Measurements from ENCODE around the gene AHRR.
A peak's percentile ranks its signal among the peaks of the same experiment; 100 is the strongest.

AHRR gene

DNA sequence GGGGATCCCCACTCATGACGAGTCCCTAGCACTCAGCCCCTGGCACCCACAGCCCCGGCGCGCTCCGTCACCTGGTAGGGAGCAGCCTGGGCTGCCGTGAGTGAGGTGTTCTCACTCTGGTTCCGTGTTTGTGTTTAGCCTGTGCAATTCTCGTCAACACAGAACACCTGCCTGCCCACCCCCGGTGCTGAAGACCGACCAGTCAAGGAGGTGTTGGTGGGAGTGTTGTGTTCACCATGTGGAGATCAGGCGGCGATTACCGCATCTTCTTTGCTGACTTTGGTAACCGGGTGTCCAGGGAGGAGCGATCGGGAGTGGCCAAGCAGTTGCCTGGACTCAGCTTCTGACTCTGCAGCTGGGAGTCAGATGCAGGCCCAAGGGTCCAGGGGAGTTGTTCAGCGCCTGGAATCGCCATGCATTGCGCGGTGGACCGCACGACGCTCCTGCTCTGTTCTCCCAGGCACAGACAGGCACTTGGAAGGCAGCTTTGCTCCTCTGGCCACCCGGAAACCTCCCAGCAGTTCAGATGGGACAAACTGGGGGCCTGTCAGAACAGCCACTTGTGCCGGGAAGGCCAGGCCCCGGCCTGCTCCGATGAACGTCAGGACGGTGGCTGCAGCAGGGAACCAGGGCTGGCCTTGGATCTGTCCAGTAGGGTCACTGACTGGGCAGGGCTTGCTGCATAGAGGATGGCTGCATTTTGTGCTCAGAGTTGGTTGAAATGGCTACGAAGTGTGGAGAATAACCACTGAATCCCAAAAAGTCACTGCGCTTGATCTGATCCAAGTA lies 149.6 kb downstream of the AHRR start:
- Histone ChIP-seq H2AFZ (ENCODE audit: low read length) (no peak overlapping the region), H3K9me2 (ENCODE audit: low read depth, low read length) (no peaks in the 10 kb centered on the region), H3K4me1 (ENCODE audit: insufficient read depth, low read length, severe bottlenecking) (peaks cover 39% of the 10 kb centered on the region), H3K27ac (ENCODE audit: low read depth, low read length, poor library complexity, severe bottlenecking) (no peak overlapping the region), H3K27me3 (ENCODE audit: insufficient read depth, low read length) (peaks cover 8% of the 10 kb centered on the region; the same call in 1 of the 2 replicates), H3K79me2 (ENCODE audit: insufficient read depth, low read length) (0 out of 2 replicates have a peak, but pooled peaks cover 4% of the 10 kb centered on the region), H4K20me1 (ENCODE audit: insufficient read depth, low read length) (no peaks in the 10 kb centered on the region), H3K9ac (ENCODE audit: low read length) (peak overlapping the region; percentile 100; the same call in 1 of the 2 replicates), H3K9me3 (ENCODE audit: low read length) (no peaks in the 10 kb centered on the region), H3K4me3 (ENCODE audit: low read depth, low read length, poor library complexity, severe bottlenecking) (peak overlapping the region; percentile 78), H3K36me3 (ENCODE audit: insufficient read depth, low read length) (peaks cover 23% of the 10 kb centered on the region), H3K4me2 (ENCODE audit: low read length) (peak overlapping the region; percentile 88), H3F3A (ENCODE audit: insufficient read depth, low read length) (no peaks in the 10 kb centered on the region)
- no peak for TF ChIP-seq EZH2 (IDR thresholded peaks at IDR 0.05; ENCODE audit: borderline replicate concordance, low read length)
- TF ChIP-seq, protein P1, sequence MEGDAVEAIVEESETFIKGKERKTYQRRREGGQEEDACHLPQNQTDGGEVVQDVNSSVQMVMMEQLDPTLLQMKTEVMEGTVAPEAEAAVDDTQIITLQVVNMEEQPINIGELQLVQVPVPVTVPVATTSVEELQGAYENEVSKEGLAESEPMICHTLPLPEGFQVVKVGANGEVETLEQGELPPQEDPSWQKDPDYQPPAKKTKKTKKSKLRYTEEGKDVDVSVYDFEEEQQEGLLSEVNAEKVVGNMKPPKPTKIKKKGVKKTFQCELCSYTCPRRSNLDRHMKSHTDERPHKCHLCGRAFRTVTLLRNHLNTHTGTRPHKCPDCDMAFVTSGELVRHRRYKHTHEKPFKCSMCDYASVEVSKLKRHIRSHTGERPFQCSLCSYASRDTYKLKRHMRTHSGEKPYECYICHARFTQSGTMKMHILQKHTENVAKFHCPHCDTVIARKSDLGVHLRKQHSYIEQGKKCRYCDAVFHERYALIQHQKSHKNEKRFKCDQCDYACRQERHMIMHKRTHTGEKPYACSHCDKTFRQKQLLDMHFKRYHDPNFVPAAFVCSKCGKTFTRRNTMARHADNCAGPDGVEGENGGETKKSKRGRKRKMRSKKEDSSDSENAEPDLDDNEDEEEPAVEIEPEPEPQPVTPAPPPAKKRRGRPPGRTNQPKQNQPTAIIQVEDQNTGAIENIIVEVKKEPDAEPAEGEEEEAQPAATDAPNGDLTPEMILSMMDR (IDR thresholded peaks at IDR 0.05; ENCODE audit: low read length): no peak

DNA sequence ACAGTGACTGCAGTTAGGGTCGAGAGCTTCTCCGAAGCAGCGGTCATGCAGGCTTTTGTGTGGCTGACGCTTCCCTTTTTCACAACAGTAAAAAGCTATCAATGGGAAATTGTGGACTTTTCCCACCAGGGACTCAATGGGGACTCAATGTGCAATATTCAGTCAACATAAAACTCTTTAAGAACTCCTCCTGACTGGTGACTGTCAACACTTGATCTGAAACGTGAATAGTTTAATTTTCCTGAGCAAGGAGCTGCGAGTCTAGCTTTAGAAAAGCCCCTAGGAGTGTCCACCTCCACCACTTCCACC lies 150.2 kb downstream of the AHRR start:
- Histone ChIP-seq H3K36me3 (ENCODE audit: insufficient read depth, low read length) (peaks cover 23% of the 10 kb centered on the region), H3K27me3 (ENCODE audit: insufficient read depth, low read length) (peaks cover 14% of the 10 kb centered on the region; the same call in 1 of the 2 replicates), H3K27ac (ENCODE audit: low read depth, low read length, poor library complexity, severe bottlenecking) (peak overlapping the region; percentile 30), H3K4me3 (ENCODE audit: low read depth, low read length, poor library complexity, severe bottlenecking) (peak overlapping the region; percentile 78), H3K9ac (ENCODE audit: low read length) (peak overlapping the region; percentile 100), H3K4me1 (ENCODE audit: insufficient read depth, low read length, severe bottlenecking) (peaks cover 39% of the 10 kb centered on the region), H3K9me2 (ENCODE audit: low read depth, low read length) (no peaks in the 10 kb centered on the region), H3F3A (ENCODE audit: insufficient read depth, low read length) (no peaks in the 10 kb centered on the region), H4K20me1 (ENCODE audit: insufficient read depth, low read length) (no peaks in the 10 kb centered on the region), H2AFZ (ENCODE audit: low read length) (no peak overlapping the region), H3K4me2 (ENCODE audit: low read length) (peak overlapping the region; percentile 88), H3K9me3 (ENCODE audit: low read length) (no peaks in the 10 kb centered on the region), H3K79me2 (ENCODE audit: insufficient read depth, low read length) (0 out of 2 replicates have a peak, but pooled peaks cover 4% of the 10 kb centered on the region)
- TF ChIP-seq, protein P1 (IDR thresholded peaks at IDR 0.05; ENCODE audit: low read length): no peak
- no peak for TF ChIP-seq EZH2 (IDR thresholded peaks at IDR 0.05; ENCODE audit: borderline replicate concordance, low read length)

DNA sequence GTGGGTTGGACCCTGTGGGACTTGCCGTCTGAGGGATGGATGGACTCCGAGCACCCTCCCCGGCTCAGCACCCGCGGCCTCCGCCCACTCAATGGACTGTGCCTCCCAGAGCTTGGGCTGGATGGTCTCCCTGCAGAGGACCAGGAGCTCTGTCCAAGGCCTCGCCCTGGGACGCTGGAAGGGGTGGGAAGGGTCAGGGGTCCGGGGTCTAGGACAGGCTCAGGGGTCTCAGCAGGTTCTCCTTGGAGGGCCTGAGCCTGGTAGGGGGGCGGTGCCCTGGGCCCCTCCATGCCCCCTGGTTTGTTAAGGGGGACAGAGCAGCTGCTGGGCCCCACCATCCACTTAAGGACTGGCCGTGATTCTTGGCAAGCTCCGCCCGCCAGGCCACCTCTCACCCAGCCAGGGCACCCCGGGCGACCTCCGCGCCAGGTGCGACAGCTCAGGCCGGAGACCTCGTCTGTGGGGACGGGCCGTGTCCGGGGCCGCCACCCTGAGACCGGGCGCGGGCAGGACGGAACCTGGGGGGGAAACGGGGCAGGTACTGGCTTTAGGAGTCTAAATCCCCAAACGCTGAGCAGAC lies 150.7 kb downstream of the AHRR start:
- peak overlapping the region; percentile 100 for H3K9ac ChIP-seq (ENCODE audit: low read length)
- H3K9me2 ChIP-seq (ENCODE audit: low read depth, low read length): no peaks in the 10 kb centered on the region
- TF ChIP-seq, protein P1 (IDR thresholded peaks at IDR 0.05; ENCODE audit: low read length): no peak
- no peak for TF ChIP-seq EZH2 (IDR thresholded peaks at IDR 0.05; ENCODE audit: borderline replicate concordance, low read length)
- 0 out of 2 replicates have a peak, but pooled peaks cover 4% of the 10 kb centered on the region for H3K79me2 ChIP-seq (ENCODE audit: insufficient read depth, low read length)
- no peak overlapping the region for H2AFZ ChIP-seq (ENCODE audit: low read length)
- H3K4me1 ChIP-seq (ENCODE audit: insufficient read depth, low read length, severe bottlenecking): peaks cover 39% of the 10 kb centered on the region
- H4K20me1 ChIP-seq (ENCODE audit: insufficient read depth, low read length): no peaks in the 10 kb centered on the region
- peak overlapping the region; percentile 88 for H3K4me2 ChIP-seq (ENCODE audit: low read length)
- peaks cover 23% of the 10 kb centered on the region for H3K36me3 ChIP-seq (ENCODE audit: insufficient read depth, low read length)
- no peaks in the 10 kb centered on the region for H3F3A ChIP-seq (ENCODE audit: insufficient read depth, low read length)
- H3K4me3 ChIP-seq (ENCODE audit: low read depth, low read length, poor library complexity, severe bottlenecking): peak overlapping the region; percentile 78
- H3K9me3 ChIP-seq (ENCODE audit: low read length): no peaks in the 10 kb centered on the region
- H3K27ac ChIP-seq (ENCODE audit: low read depth, low read length, poor library complexity, severe bottlenecking): peak overlapping the region; percentile 30
- peaks cover 18% of the 10 kb centered on the region; the same call in 1 of the 2 replicates for H3K27me3 ChIP-seq (ENCODE audit: insufficient read depth, low read length)
